HFFc6 (cell line): ENCODE results near the gene TRIM2. TPM values are rescaled to one million over a fixed set of nuclear protein-coding genes. Genes with fewer than 3 reads are reported as not detected.

Experiments
- DNase-seq: peaks from one replicate; pipeline ENCODE4 v3.0.0-alpha.2; 2018
- H3K27ac Mint-ChIP-seq: 2 replicates; pipeline ENCODE4 v1.8.0; 2020; ENCODE audit warnings: mild to moderate bottlenecking, mixed read lengths
- H3K27me3 Mint-ChIP-seq: 2 replicates; pipeline ENCODE4 v1.8.0; 2021; ENCODE audit warnings: mild to moderate bottlenecking, moderate library complexity, mixed read lengths; ENCODE audit not compliant: insufficient read depth
- H3K36me3 Mint-ChIP-seq: 2 replicates; pipeline ENCODE4 v1.8.0; 2021; ENCODE audit warnings: low read depth, mixed read lengths
- H3K4me1 Mint-ChIP-seq: 2 replicates; pipeline ENCODE4 v1.8.0; 2020; ENCODE audit warnings: low read depth, mixed read lengths
- H3K4me3 Mint-ChIP-seq: 2 replicates; pipeline ENCODE4 v1.8.0; 2020; ENCODE audit warnings: mild to moderate bottlenecking, moderate library complexity, mixed read lengths
- H3K9me3 Mint-ChIP-seq: 2 replicates; pipeline ENCODE4 v1.8.0; 2020; ENCODE audit warnings: mild to moderate bottlenecking, mixed read lengths
- total RNA-seq, 6 experiments: library from RNA; stranded (reverse); fragmentation: NEBNext Ultra II Directional; extraction: Animal tissue kit (Norgen Biotek cat#: 25700); gene quantifications; 2 replicates in 1 of 6; 3 replicates in 5 of 6; pipeline ENCODE4 v1.2.3, GENCODE V29; 2021
- TF ChIP-seq, protein P1 (sequence below): fragments of 200-600 bp; sonication (generic); IDR thresholded peaks from 2 replicates; pipeline ENCODE4 v1.5.0; 2021; ENCODE audit warnings: antibody characterized with exemption, mild to moderate bottlenecking

TRIM2 gene
- total RNA-seq, 6 experiments from 2014 or later: 32.3 to 39.6 (median 34.9) TPM

GRCh38 chr4:153364061-153364460 is 159.8 kb downstream of the TRIM2 start:
- Mint-ChIP-seq H3K27ac (no peak overlapping the region), H3K36me3 (peaks cover 26% of the 10 kb centered on the region), H3K4me3 (no peak overlapping the region), H3K4me1 (no peaks in the 10 kb centered on the region), H3K9me3 (no peaks in the 10 kb centered on the region), H3K27me3 (no peaks in the 10 kb centered on the region)
- TF ChIP-seq, protein P1, sequence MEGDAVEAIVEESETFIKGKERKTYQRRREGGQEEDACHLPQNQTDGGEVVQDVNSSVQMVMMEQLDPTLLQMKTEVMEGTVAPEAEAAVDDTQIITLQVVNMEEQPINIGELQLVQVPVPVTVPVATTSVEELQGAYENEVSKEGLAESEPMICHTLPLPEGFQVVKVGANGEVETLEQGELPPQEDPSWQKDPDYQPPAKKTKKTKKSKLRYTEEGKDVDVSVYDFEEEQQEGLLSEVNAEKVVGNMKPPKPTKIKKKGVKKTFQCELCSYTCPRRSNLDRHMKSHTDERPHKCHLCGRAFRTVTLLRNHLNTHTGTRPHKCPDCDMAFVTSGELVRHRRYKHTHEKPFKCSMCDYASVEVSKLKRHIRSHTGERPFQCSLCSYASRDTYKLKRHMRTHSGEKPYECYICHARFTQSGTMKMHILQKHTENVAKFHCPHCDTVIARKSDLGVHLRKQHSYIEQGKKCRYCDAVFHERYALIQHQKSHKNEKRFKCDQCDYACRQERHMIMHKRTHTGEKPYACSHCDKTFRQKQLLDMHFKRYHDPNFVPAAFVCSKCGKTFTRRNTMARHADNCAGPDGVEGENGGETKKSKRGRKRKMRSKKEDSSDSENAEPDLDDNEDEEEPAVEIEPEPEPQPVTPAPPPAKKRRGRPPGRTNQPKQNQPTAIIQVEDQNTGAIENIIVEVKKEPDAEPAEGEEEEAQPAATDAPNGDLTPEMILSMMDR: no peak
- DNase-seq: no peak

GRCh38 chr4:153365003-153365402 is 160.8 kb downstream of the TRIM2 start:
- Mint-ChIP-seq H3K9me3 (no peaks in the 10 kb centered on the region), H3K27me3 (no peaks in the 10 kb centered on the region), H3K4me1 (no peaks in the 10 kb centered on the region), H3K27ac (no peak overlapping the region), H3K4me3 (no peak overlapping the region), H3K36me3 (peaks cover 27% of the 10 kb centered on the region)
- TF ChIP-seq, protein P1: no peak
- no peak for DNase-seq

DNA sequence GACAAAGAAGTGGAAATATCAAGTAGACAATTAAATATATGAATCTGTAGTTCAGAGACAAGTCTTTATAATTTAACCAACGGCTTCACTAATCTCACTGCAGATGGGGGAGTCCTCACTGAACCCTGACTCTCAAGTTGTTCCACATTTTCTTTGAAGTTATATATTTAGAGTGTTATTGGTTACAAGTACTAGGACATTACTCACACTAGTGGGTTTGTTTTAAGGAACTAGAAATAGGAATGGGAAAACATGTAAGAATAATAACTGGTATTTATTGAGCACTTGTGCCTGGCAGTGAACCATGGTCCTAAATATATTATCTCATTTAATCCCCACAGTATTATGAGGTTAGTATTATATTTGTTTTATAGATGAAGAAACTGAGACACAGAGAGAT is 162.2 kb downstream of the TRIM2 start:
- TF ChIP-seq, protein P1: no peak
- DNase-seq: no peak
- H3K4me3 Mint-ChIP-seq: no peak overlapping the region

GRCh38 chr4:153367092-153367491 is 162.8 kb downstream of the TRIM2 start:
- no peaks in the 10 kb centered on the region for H3K9me3 Mint-ChIP-seq
- H3K4me1 Mint-ChIP-seq: no peaks in the 10 kb centered on the region
- no peaks in the 10 kb centered on the region for H3K27me3 Mint-ChIP-seq
- H3K36me3 Mint-ChIP-seq: peaks cover 47% of the 10 kb centered on the region
- H3K27ac Mint-ChIP-seq: no peak overlapping the region
- TF ChIP-seq, protein P1: no peak
- no peak overlapping the region for H3K4me3 Mint-ChIP-seq
- no peak for DNase-seq

More for the DNA sequence above, 162.2 kb downstream of the TRIM2 start:
- H3K9me3 Mint-ChIP-seq: no peaks in the 10 kb centered on the region
- no peak overlapping the region for H3K27ac Mint-ChIP-seq
- no peaks in the 10 kb centered on the region for H3K27me3 Mint-ChIP-seq
- no peaks in the 10 kb centered on the region for H3K4me1 Mint-ChIP-seq
- H3K36me3 Mint-ChIP-seq: peaks cover 42% of the 10 kb centered on the region

- Mint-ChIP-seq H3K4me3 (no peak overlapping the region), H3K36me3 (peaks cover 51% of the 10 kb centered on the region), H3K9me3 (peaks cover 4% of the 10 kb centered on the region; the same call in 1 of the 2 replicates), H3K27me3 (no peaks in the 10 kb centered on the region), H3K4me1 (peaks cover 2% of the 10 kb centered on the region), H3K27ac (no peak overlapping the region)
- no peak for DNase-seq
- TF ChIP-seq, protein P1: no peak
These were observed 164.8 kb downstream of the TRIM2 start for GRCh38 chr4:153369021-153369420.
